ENCODE measurements around the gene PIGK. TPM values are rescaled to one million over a fixed set of nuclear protein-coding genes. Genes with fewer than 3 reads are reported as not detected.

The PIGK gene
- polyA plus RNA-seq, 1 donor (not counting 4 experiments of a cell fraction or from before 2014, with no cell fraction given), result 29.4 TPM

GRCh38 chr1:77227381-77227780 is 8.2 kb upstream of the PIGK start:
- TF ChIP-seq CTCF (optimal IDR thresholded peaks at IDR 0.05 in 1 of 3, IDR thresholded peaks at IDR 0.05 in 1 of 3, conservative IDR thresholded peaks at IDR 0.05 in 1 of 3; ENCODE audit: extremely low read depth in 1 of 3, insufficient read depth in 2 of 3, low read length in 3 of 3) (no peak), EZH2 (IDR thresholded peaks at IDR 0.05; ENCODE audit: low read length) (no peak)
- Histone ChIP-seq H3K9me3 (ENCODE audit: control insufficient read depth, low read depth, low read length) (no peaks in the 10 kb centered on the region), H3K27me3 (ENCODE audit: control insufficient read depth, extremely low read depth, insufficient read depth, low read length) (no peaks in the 10 kb centered on the region), H3K36me3 (ENCODE audit: control insufficient read depth in 2 of 2, extremely low read depth in 1 of 2, insufficient read depth in 2 of 2, low read length in 2 of 2) (no peaks in the 10 kb centered on the region), H3K4me2 (ENCODE audit: control insufficient read depth, extremely low read depth, insufficient read depth, low read depth, low read length) (no peak overlapping the region), H3K4me3 (ENCODE audit: control insufficient read depth in 2 of 3, extremely low read depth in 1 of 3, insufficient read depth in 2 of 3, low read depth in 1 of 3, low read length in 3 of 3) (no peak overlapping the region), H3K79me2 (ENCODE audit: control insufficient read depth, insufficient read depth, low read length) (no peaks in the 10 kb centered on the region), H3K27ac (ENCODE audit: control insufficient read depth, insufficient read depth, low read length) (no peak overlapping the region), H2AFZ (ENCODE audit: control insufficient read depth, low read length) (no peak overlapping the region), H3K9ac (ENCODE audit: control insufficient read depth, extremely low read depth, insufficient read depth, low read length) (no peak overlapping the region), H3K4me1 (ENCODE audit: control insufficient read depth, extremely low read depth, insufficient read depth, low read length) (no peaks in the 10 kb centered on the region), H4K20me1 (ENCODE audit: control insufficient read depth, extremely low read depth, insufficient read depth, low read length) (no peaks in the 10 kb centered on the region), H3K9me1 (ENCODE audit: control insufficient read depth, extremely low read depth, insufficient read depth, low read length) (no peaks in the 10 kb centered on the region)
- DNase-seq (ENCODE audit: low read depth, low spot score), result no peak
- dilution Hi-C loops (cut with MboI; ENCODE audit: extremely low pct_ligation_motif_present, low sequenced_read_pairs), result no loop called here
- FAIRE-seq, result no peak

- Histone ChIP-seq H3K9me3 (ENCODE audit: control insufficient read depth, low read depth, low read length) (no peaks in the 10 kb centered on the region), H4K20me1 (ENCODE audit: control insufficient read depth, extremely low read depth, insufficient read depth, low read length) (no peaks in the 10 kb centered on the region), H3K79me2 (ENCODE audit: control insufficient read depth, insufficient read depth, low read length) (peaks cover 9% of the 10 kb centered on the region), H3K36me3 (ENCODE audit: control insufficient read depth in 2 of 2, extremely low read depth in 1 of 2, insufficient read depth in 2 of 2, low read length in 2 of 2) (peaks cover 0 to 3% of the 10 kb centered on the region in 2 experiments), H3K9me1 (ENCODE audit: control insufficient read depth, extremely low read depth, insufficient read depth, low read length) (no peaks in the 10 kb centered on the region), H3K27me3 (ENCODE audit: control insufficient read depth, extremely low read depth, insufficient read depth, low read length) (no peaks in the 10 kb centered on the region), H3K4me3 (ENCODE audit: control insufficient read depth in 2 of 3, extremely low read depth in 1 of 3, insufficient read depth in 2 of 3, low read depth in 1 of 3, low read length in 3 of 3) (no peak overlapping the region), H3K4me2 (ENCODE audit: control insufficient read depth, extremely low read depth, insufficient read depth, low read depth, low read length) (no peak overlapping the region), H3K27ac (ENCODE audit: control insufficient read depth, insufficient read depth, low read length) (no peak overlapping the region), H3K4me1 (ENCODE audit: control insufficient read depth, extremely low read depth, insufficient read depth, low read length) (peaks cover 9% of the 10 kb centered on the region), H2AFZ (ENCODE audit: control insufficient read depth, low read length) (no peak overlapping the region), H3K9ac (ENCODE audit: control insufficient read depth, extremely low read depth, insufficient read depth, low read length) (no peak overlapping the region)
- dilution Hi-C loops (cut with MboI; ENCODE audit: extremely low pct_ligation_motif_present, low sequenced_read_pairs), result no loop called here
- DNase-seq (ENCODE audit: low read depth, low spot score) (no peak), FAIRE-seq (no peak)
- TF ChIP-seq CTCF (optimal IDR thresholded peaks at IDR 0.05 in 1 of 3, IDR thresholded peaks at IDR 0.05 in 1 of 3, conservative IDR thresholded peaks at IDR 0.05 in 1 of 3; ENCODE audit: extremely low read depth in 1 of 3, insufficient read depth in 2 of 3, low read length in 3 of 3) (no peak), EZH2 (IDR thresholded peaks at IDR 0.05; ENCODE audit: low read length) (no peak)
Measured at GRCh38 chr1:77222496-77222895, 3.3 kb upstream of the PIGK start.

Data from keratinocyte (primary cell).